Measurements from ENCODE around the gene F7. TPM values are rescaled to one million over a fixed set of nuclear protein-coding genes. Genes with fewer than 3 reads are reported as not detected.

Gene F7
- total and polyA plus RNA-seq, 9 of the 15 experiments (the other 6 are each of a cell fraction or from before 2014, with no cell fraction given): not detected

DNA sequence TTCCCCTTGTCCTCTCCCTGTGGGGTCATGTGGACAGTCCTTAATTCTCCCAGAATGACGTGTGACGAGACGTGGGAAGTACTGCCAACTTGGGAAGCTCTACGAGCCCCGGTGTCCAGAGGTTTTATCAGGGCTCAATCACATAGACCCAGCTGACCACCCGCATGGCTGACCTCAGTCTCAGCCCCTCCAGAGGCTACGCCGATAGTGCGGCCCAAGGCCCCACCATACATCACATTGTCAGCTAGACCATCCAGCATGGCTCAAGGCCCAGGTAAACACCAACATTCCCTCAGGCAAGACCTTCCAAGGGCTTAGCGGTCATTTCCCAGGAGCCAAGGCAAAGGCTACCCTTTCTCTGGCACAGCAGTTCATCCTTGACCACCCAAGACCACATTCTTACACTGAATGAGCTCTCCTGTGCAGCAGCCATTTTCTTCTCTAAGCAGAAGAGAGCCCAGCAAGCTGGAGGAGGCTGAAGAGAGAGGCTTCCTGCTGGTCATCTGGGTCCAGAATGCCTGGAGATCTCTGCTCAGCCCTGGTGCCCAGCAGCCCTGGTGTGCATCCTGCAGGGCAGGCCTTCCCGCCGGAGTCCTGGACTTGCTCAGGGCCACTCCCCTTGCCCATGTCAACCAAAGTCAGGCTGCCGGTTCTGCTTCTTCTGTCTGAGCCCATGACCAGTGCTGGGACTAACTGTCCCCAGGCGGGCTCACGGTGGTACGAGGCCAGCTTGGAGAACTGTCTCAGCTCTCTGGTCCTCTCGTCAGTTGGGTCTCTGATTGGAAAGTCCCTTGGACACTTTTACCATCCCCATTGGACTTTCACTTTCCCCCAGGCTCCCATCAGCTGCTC, 9.1 kb downstream of the F7 start:
- Histone ChIP-seq H3K27me3 (ENCODE audit: control insufficient read depth in 2 of 2, insufficient read depth in 2 of 2, low read length in 2 of 2) (peaks cover 2 to 54% of the 10 kb centered on the region in 2 experiments; a peak in 4 of 5 replicates), H3K27ac (ENCODE audit: extremely low read depth, low read depth, low read length) (no peak overlapping the region), H3K4me1 (replicated peaks in 1 of 2; ENCODE audit: control insufficient read depth in 2 of 2, insufficient read depth in 2 of 2, low read length in 2 of 2) (no peaks in the 10 kb centered on the region; a peak in 1 of 5 replicates), H3K4me2 (ENCODE audit: insufficient read depth, low read length) (no peak overlapping the region), H3K9me3 (replicated peaks; ENCODE audit: control insufficient read depth, insufficient read depth, low read depth, low read length) (no peaks in the 10 kb centered on the region), H3K79me2 (ENCODE audit: control insufficient read depth, insufficient read depth, low read length) (no peaks in the 10 kb centered on the region), H3K4me3 (no peak overlapping the region), H3K9me1 (ENCODE audit: control insufficient read depth, insufficient read depth, low read length) (no peaks in the 10 kb centered on the region), H4K20me1 (replicated peaks; ENCODE audit: control insufficient read depth, insufficient read depth, low read length) (no peaks in the 10 kb centered on the region), H3K9ac (ENCODE audit: insufficient read depth in 1 of 2, low read depth in 2 of 2, low read length in 2 of 2) (no peak overlapping the region), H2AFZ (ENCODE audit: low read depth, low read length) (no peak overlapping the region), H3K36me3 (ENCODE audit: control insufficient read depth, insufficient read depth, low read length) (no peaks in the 10 kb centered on the region)
- under 1% methylated on average over 15 of the region's 17 CpGs for WGBS (ENCODE audit: insufficient coverage, low coverage, missing lambda C conversion rate)
- ATAC-seq (no peak), DNase-seq (ENCODE audit: extremely low read depth in 1 of 4, low spot score in 3 of 4) (no peak), FAIRE-seq (no peak)
- BruUV-seq (replicated peaks): no TSS peak
- intact Hi-C loops (cut with micrococcal nuclease): no loop called here
- in situ Hi-C loops (cut with MboI): no loop called here
- CTCF ChIA-PET (ENCODE audit: low intra/inter-chr PET ratio): no interaction called here
- POLR2A ChIA-PET: interaction anchor here (0.5 to 0.7 kb wide), 5 partner anchors 14 to 112 kb away, joined by 3 to 4 read pairs (median 3); no protein-coding TSS in a partner anchor
- no peak for TF ChIP-seq SIX5 (IDR thresholded peaks at IDR 0.05; ENCODE audit: borderline replicate concordance in 1 of 2, insufficient read depth in 1 of 2, low read depth in 1 of 2, low read length in 2 of 2)
- no peak for TF ChIP-seq NCOA2 (IDR thresholded peaks at IDR 0.05; ENCODE audit: partially characterized antibody in 2 of 2)
- no peak for TF ChIP-seq TGIF2 (CRISPR knock-in tag; IDR thresholded peaks at IDR 0.05)
- no peak for TF ChIP-seq HMBOX1 (IDR thresholded peaks at IDR 0.05)
- TF ChIP-seq, protein P1, sequence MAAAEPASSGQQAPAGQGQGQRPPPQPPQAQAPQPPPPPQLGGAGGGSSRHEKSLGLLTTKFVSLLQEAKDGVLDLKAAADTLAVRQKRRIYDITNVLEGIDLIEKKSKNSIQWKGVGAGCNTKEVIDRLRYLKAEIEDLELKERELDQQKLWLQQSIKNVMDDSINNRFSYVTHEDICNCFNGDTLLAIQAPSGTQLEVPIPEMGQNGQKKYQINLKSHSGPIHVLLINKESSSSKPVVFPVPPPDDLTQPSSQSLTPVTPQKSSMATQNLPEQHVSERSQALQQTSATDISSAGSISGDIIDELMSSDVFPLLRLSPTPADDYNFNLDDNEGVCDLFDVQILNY (CRISPR knock-in tag; IDR thresholded peaks at IDR 0.05): no peak
- TF ChIP-seq, protein P2, sequence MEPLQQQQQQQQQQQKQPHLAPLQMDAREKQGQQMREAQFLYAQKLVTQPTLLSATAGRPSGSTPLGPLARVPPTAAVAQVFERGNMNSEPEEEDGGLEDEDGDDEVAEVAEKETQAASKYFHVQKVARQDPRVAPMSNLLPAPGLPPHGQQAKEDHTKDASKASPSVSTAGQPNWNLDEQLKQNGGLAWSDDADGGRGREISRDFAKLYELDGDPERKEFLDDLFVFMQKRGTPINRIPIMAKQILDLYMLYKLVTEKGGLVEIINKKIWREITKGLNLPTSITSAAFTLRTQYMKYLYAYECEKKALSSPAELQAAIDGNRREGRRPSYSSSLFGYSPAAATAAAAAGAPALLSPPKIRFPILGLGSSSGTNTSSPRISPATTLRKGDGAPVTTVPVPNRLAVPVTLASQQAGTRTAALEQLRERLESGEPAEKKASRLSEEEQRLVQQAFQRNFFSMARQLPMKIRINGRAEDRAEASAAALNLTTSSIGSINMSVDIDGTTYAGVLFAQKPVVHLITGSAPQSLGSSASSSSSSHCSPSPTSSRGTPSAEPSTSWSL (CRISPR knock-in tag; IDR thresholded peaks at IDR 0.05; ENCODE audit: borderline replicate concordance): no peak
- TF ChIP-seq THRAP3 (IDR thresholded peaks at IDR 0.05; ENCODE audit: borderline replicate concordance): no peak
- TF ChIP-seq POLR2AphosphoS2 (IDR thresholded peaks at IDR 0.05; ENCODE audit: low read length): no peak
- no peak for TF ChIP-seq SMARCA4 (IDR thresholded peaks at IDR 0.05)
- no peak for TF ChIP-seq TCFL5 (CRISPR knock-in tag; conservative IDR thresholded peaks at IDR 0.05)
- no peak for TF ChIP-seq CLOCK (CRISPR knock-in tag; IDR thresholded peaks at IDR 0.05; ENCODE audit: borderline replicate concordance)
- TF ChIP-seq, protein P3, sequence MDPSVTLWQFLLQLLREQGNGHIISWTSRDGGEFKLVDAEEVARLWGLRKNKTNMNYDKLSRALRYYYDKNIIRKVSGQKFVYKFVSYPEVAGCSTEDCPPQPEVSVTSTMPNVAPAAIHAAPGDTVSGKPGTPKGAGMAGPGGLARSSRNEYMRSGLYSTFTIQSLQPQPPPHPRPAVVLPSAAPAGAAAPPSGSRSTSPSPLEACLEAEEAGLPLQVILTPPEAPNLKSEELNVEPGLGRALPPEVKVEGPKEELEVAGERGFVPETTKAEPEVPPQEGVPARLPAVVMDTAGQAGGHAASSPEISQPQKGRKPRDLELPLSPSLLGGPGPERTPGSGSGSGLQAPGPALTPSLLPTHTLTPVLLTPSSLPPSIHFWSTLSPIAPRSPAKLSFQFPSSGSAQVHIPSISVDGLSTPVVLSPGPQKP (CRISPR knock-in tag; IDR thresholded peaks at IDR 0.05): no peak
- no peak for TF ChIP-seq BACH1 (tag; IDR thresholded peaks at IDR 0.05)
- TF ChIP-seq BRD4 (IDR thresholded peaks at IDR 0.05): no peak
